AG04450 (cell line): ENCODE results near the gene PFN4. TPM values are rescaled to one million over a fixed set of nuclear protein-coding genes. Genes with fewer than 3 reads are reported as not detected.

Experiments used
- CTCF ChIA-PET: fragments of 300-600, 350-600 bp; formaldehyde crosslinking; extraction: SDS; loops from one replicate; lab custom pipeline; 2022; ENCODE audit warnings: antibody characterized with exemption, inconsistent platforms; lab: Charles Lee
- POLR2A ChIA-PET: fragments of 350-600 bp; formaldehyde crosslinking; extraction: SDS; loops from one replicate; lab custom pipeline; 2021; ENCODE audit warnings: antibody characterized with exemption, inconsistent platforms; lab: Yijun Ruan, JAX
- DNase-seq: peaks from one replicate; pipeline ENCODE4 v3.0.0-alpha.2; 2011; ENCODE audit warnings: low read depth, low spot score
- H3K27ac ChIP-seq: one replicate; pipeline ENCODE4 v1.5.1; 2012; ENCODE audit warnings: low read depth, low read length, control low read depth
- H3K27me3 ChIP-seq: one replicate; pipeline ENCODE4 v1.6.0; 2012; ENCODE audit warnings: low read length; ENCODE audit not compliant: control insufficient read depth, insufficient read depth
- H3K4me3 ChIP-seq: 2 replicates; pipeline ENCODE4 v1.5.1; 2011; ENCODE audit warnings: mild to moderate bottlenecking, low read depth, low read length, control low read depth
- H3K9me3 ChIP-seq: 2 replicates; pipeline ENCODE4 v1.5.1; 2012; ENCODE audit warnings: low read length; ENCODE audit not compliant: control insufficient read depth, insufficient read depth
- CTCF ChIP-seq: IDR thresholded peaks from 2 replicates; pipeline ENCODE4 v1.5.1; 2011; ENCODE audit warnings: low read depth, low read length, control low read depth, inconsistent platforms
- polyA plus RNA-seq: library from polyadenylated mRNA; depleted of rRNA; stranded (reverse); fragments of >200 nt; gene quantifications from 2 replicates; pipeline ENCODE4 v1.2.3, GENCODE V29; 2011

PFN4 gene
- polyA plus RNA-seq, 1 experiment, result 0.52 TPM

GRCh38 chr2:24163186-24163585 lies 40.1 kb upstream of the PFN4 start:
- POLR2A ChIA-PET, result no interaction called here
- no peak overlapping the region for H3K4me3 ChIP-seq
- no peak overlapping the region for H3K27ac ChIP-seq
- no peak for DNase-seq
- TF ChIP-seq CTCF, result no peak
- H3K9me3 ChIP-seq, result no peaks in the 10 kb centered on the region; the same call in 1 of the 2 replicates
- no peaks in the 10 kb centered on the region for H3K27me3 ChIP-seq
- CTCF ChIA-PET, result interaction anchor here (1.3 to 3.6 kb wide), 3 partner anchors 79 to 339 kb away, joined by 4 to 13 read pairs (median 6); partner anchors contain the start of gene TP53I3

GRCh38 chr2:24162494-24162893 lies 39.4 kb upstream of the PFN4 start:
- H3K9me3 ChIP-seq, result no peaks in the 10 kb centered on the region; the same call in 1 of the 2 replicates
- H3K27me3 ChIP-seq, result no peaks in the 10 kb centered on the region
- CTCF ChIA-PET, result interaction anchor here (1.3 to 3.6 kb wide), 3 partner anchors 78 to 338 kb away, joined by 4 to 13 read pairs (median 6); partner anchors contain the start of gene TP53I3
- DNase-seq, result no peak
- POLR2A ChIA-PET, result no interaction called here
- no peak for TF ChIP-seq CTCF
- no peak overlapping the region for H3K27ac ChIP-seq
- H3K4me3 ChIP-seq, result no peak overlapping the region

- POLR2A ChIA-PET, result no interaction called here
- H3K9me3 ChIP-seq, result no peaks in the 10 kb centered on the region; the same call in 1 of the 2 replicates
- no peak for DNase-seq
- no peaks in the 10 kb centered on the region for H3K27me3 ChIP-seq
- H3K4me3 ChIP-seq, result no peak overlapping the region
- CTCF ChIA-PET, result no interaction called here
- H3K27ac ChIP-seq, result no peak overlapping the region
- no peak for TF ChIP-seq CTCF
These were observed 37.6 kb upstream of the PFN4 start for GRCh38 chr2:24160761-24161160.

GRCh38 chr2:24159708-24160107 lies 36.6 kb upstream of the PFN4 start:
- DNase-seq, result no peak
- H3K9me3 ChIP-seq, result no peaks in the 10 kb centered on the region; the same call in 1 of the 2 replicates
- ChIA-PET POLR2A (no interaction called here), CTCF (no interaction called here)
- no peak overlapping the region for H3K4me3 ChIP-seq
- no peak for TF ChIP-seq CTCF
- no peak overlapping the region for H3K27ac ChIP-seq
- H3K27me3 ChIP-seq, result no peaks in the 10 kb centered on the region

- no peaks in the 10 kb centered on the region for H3K9me3 ChIP-seq
- CTCF ChIA-PET, result interaction anchor here (1.4 kb wide), 1 partner anchor 73 kb away, joined by 3 read pairs; the partner anchor contains the start of gene TP53I3
- TF ChIP-seq CTCF, result no peak
- no peak overlapping the region for H3K27ac ChIP-seq
- POLR2A ChIA-PET, result no interaction called here
- H3K4me3 ChIP-seq, result no peak overlapping the region
- DNase-seq, result no peak
- no peaks in the 10 kb centered on the region for H3K27me3 ChIP-seq
These were observed 35.0 kb upstream of the PFN4 start for GRCh38 chr2:24158131-24158530.
